Measurements from ENCODE around the gene PRM1. TPM values are rescaled to one million over a fixed set of nuclear protein-coding genes. Genes with fewer than 3 reads are reported as not detected.
"Not testable (repeated sequence)": the region's sequence is repeated elsewhere in the genome, so short reads cannot be mapped to it uniquely, and the experiment has no call there.

Gene PRM1
- total RNA-seq, 2 experiments from 2014 or later, result not detected

- TF ChIP-seq, protein P1, sequence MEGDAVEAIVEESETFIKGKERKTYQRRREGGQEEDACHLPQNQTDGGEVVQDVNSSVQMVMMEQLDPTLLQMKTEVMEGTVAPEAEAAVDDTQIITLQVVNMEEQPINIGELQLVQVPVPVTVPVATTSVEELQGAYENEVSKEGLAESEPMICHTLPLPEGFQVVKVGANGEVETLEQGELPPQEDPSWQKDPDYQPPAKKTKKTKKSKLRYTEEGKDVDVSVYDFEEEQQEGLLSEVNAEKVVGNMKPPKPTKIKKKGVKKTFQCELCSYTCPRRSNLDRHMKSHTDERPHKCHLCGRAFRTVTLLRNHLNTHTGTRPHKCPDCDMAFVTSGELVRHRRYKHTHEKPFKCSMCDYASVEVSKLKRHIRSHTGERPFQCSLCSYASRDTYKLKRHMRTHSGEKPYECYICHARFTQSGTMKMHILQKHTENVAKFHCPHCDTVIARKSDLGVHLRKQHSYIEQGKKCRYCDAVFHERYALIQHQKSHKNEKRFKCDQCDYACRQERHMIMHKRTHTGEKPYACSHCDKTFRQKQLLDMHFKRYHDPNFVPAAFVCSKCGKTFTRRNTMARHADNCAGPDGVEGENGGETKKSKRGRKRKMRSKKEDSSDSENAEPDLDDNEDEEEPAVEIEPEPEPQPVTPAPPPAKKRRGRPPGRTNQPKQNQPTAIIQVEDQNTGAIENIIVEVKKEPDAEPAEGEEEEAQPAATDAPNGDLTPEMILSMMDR (conservative IDR thresholded peaks at IDR 0.05; ENCODE audit: low read length), result no peak
- no peak for TF ChIP-seq EZH2phosphoT487 (IDR thresholded peaks at IDR 0.05; ENCODE audit: borderline replicate concordance, low read depth, low read length)
- CTCF ChIA-PET (ENCODE audit: unreplicated experiment), result interaction anchor here (0.6 to 1.0 kb wide), 2 partner anchors 8 to 379 kb away, joined by 3 read pairs; no protein-coding TSS in a partner anchor
- H3K9me3 ChIP-seq (ENCODE audit: low read length), result no peaks in the 10 kb centered on the region
- H3K4me2 ChIP-seq (ENCODE audit: low read length), result peak overlapping the region; percentile 82
- no peaks in the 10 kb centered on the region for H3K9me2 ChIP-seq (ENCODE audit: insufficient read depth, low read length)
- peak overlapping the region; percentile 96 for H3K27ac ChIP-seq (ENCODE audit: low read depth, low read length, poor library complexity, severe bottlenecking)
- H3K4me3 ChIP-seq (ENCODE audit: low read depth, low read length, poor library complexity, severe bottlenecking), result no peak overlapping the region
- H3K79me2 ChIP-seq (ENCODE audit: insufficient read depth, low read depth, low read length), result no peaks in the 10 kb centered on the region
- no TSS peak for BruUV-seq (replicated peaks)
- peaks cover 84% of the 10 kb centered on the region for H3K4me1 ChIP-seq (ENCODE audit: insufficient read depth, low read length, poor library complexity, severe bottlenecking)
- intact Hi-C loops (cut with micrococcal nuclease; ENCODE audit: unreplicated experiment), result no loop called here
- DNase-seq (ENCODE audit: low spot score), result peak; percentile 35
- peak overlapping the region; percentile 64; the same call in 1 of the 2 replicates for H2AFZ ChIP-seq (ENCODE audit: low read length)
- no peaks in the 10 kb centered on the region for H3K36me3 ChIP-seq (ENCODE audit: insufficient read depth, low read length)
- no peaks in the 10 kb centered on the region for H4K20me1 ChIP-seq (ENCODE audit: insufficient read depth, low read length)
- POLR2A ChIA-PET, result interaction anchor here (0.9 to 4.3 kb wide), 4 partner anchors 10 to 70 kb away, joined by 3 to 79 read pairs (median 16); partner anchors contain the start of gene SOCS1
These were observed 18.9 kb upstream of the PRM1 start for GRCh38 chr16:11299865-11300559.

- intact Hi-C loops (cut with micrococcal nuclease; ENCODE audit: unreplicated experiment); H3K9me3 ChIP-seq (ENCODE audit: low read length); H3K79me2 ChIP-seq (ENCODE audit: insufficient read depth, low read depth, low read length); H3K9me2 ChIP-seq (ENCODE audit: insufficient read depth, low read length); H3K4me3 ChIP-seq (ENCODE audit: low read depth, low read length, poor library complexity, severe bottlenecking); H3K36me3 ChIP-seq (ENCODE audit: insufficient read depth, low read length); H4K20me1 ChIP-seq (ENCODE audit: insufficient read depth, low read length); BruUV-seq (replicated peaks): not testable (repeated sequence)
- Histone ChIP-seq H3K4me1 (ENCODE audit: insufficient read depth, low read length, poor library complexity, severe bottlenecking) (peaks cover 91% of the 10 kb centered on the region), H3K4me2 (ENCODE audit: low read length) (peak overlapping the region; percentile 82), H3K27ac (ENCODE audit: low read depth, low read length, poor library complexity, severe bottlenecking) (peak overlapping the region; percentile 96), H2AFZ (ENCODE audit: low read length) (peak overlapping the region; percentile 81; the same call in 1 of the 2 replicates)
- ChIA-PET CTCF (ENCODE audit: unreplicated experiment) (interaction anchor here (0.6 to 2.8 kb wide), 4 partner anchors 10 to 380 kb away, joined by 3 to 20 read pairs (median 11); partner anchors contain the start of gene SOCS1), POLR2A (interaction anchor here (0.9 to 4.3 kb wide), 10 partner anchors 11 to 71 kb away, joined by 3 to 79 read pairs (median 8); partner anchors contain the start of gene SOCS1)
- peak; percentile 70 for DNase-seq (ENCODE audit: low spot score)
These were observed 17.9 kb upstream of the PRM1 start for GRCh38 chr16:11298950-11299547.

DNA sequence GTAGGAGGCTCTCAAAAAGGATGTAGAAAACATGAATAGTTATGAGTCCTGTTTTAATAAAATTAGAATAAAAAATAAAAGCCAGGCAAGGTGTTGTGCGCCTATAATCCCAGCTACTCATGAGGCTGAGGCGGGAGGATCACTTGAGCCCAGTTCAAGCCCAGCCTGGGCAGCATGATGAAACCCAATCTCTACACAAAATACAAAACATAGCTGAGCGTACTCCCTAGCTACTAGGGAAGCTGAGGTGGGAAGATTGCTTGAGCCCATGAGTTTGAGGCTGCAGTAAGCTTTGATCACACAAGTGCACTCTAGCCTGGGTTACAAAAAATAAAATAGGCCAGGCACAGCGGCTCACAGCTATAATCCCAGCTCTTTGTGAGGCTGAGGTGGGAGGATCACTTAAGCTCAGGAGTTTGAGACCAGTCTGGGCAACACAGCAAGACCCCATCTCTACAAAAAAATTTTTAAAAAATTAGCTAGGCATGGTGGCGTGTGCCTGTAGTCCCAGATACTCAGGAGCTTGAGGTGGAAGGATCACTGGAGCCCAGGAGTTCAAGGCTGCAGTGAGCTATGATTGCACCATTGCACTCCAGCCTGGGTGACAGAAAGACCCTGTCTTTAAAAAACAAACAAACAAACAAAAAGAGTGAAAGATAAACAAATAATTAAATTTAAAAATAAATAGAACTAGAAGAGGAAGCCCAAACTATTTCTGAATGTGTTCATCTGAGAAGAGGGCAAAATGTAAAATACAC, 17.2 kb upstream of the PRM1 start:
- H3K4me1 ChIP-seq (ENCODE audit: insufficient read depth, low read length, poor library complexity, severe bottlenecking), result peaks cover 95% of the 10 kb centered on the region
- H3K27ac ChIP-seq (ENCODE audit: low read depth, low read length, poor library complexity, severe bottlenecking), result peak overlapping the region; percentile 96
- H3K79me2 ChIP-seq (ENCODE audit: insufficient read depth, low read depth, low read length), result no peaks in the 10 kb centered on the region
- BruUV-seq (replicated peaks), result no TSS peak
- intact Hi-C loops (cut with micrococcal nuclease; ENCODE audit: unreplicated experiment), result no loop called here
- ChIA-PET CTCF (ENCODE audit: unreplicated experiment) (interaction anchor here (0.8 to 2.8 kb wide), 5 partner anchors 10 to 73 kb away, joined by 3 to 20 read pairs (median 3); partner anchors contain the start of gene SOCS1), POLR2A (interaction anchor here (0.6 to 4.3 kb wide), 14 partner anchors 12 to 442 kb away, joined by 3 to 79 read pairs (median 8); partner anchors contain the start of gene SOCS1)
- H4K20me1 ChIP-seq (ENCODE audit: insufficient read depth, low read length), result no peaks in the 10 kb centered on the region
- DNase-seq (ENCODE audit: low spot score), result no peak
- H3K4me3 ChIP-seq (ENCODE audit: low read depth, low read length, poor library complexity, severe bottlenecking), result peak overlapping the region; percentile 49
- peak overlapping the region; percentile 82 for H3K4me2 ChIP-seq (ENCODE audit: low read length)
- peak overlapping the region; percentile 81; the same call in 1 of the 2 replicates for H2AFZ ChIP-seq (ENCODE audit: low read length)
- TF ChIP-seq EZH2phosphoT487 (IDR thresholded peaks at IDR 0.05; ENCODE audit: borderline replicate concordance, low read depth, low read length), result no peak
- TF ChIP-seq, protein P1 (conservative IDR thresholded peaks at IDR 0.05; ENCODE audit: low read length), result no peak
- no peaks in the 10 kb centered on the region for H3K9me2 ChIP-seq (ENCODE audit: insufficient read depth, low read length)
- no peaks in the 10 kb centered on the region for H3K9me3 ChIP-seq (ENCODE audit: low read length)
- no peaks in the 10 kb centered on the region for H3K36me3 ChIP-seq (ENCODE audit: insufficient read depth, low read length)

All from OCI-LY7 (cell line).